ENCODE results near the gene MUC5AC. TPM values are rescaled to one million over a fixed set of nuclear protein-coding genes. Genes with fewer than 3 reads are reported as not detected.

Gene MUC5AC
- total RNA-seq, 1 donor from 2014 or later, result not detected

DNA sequence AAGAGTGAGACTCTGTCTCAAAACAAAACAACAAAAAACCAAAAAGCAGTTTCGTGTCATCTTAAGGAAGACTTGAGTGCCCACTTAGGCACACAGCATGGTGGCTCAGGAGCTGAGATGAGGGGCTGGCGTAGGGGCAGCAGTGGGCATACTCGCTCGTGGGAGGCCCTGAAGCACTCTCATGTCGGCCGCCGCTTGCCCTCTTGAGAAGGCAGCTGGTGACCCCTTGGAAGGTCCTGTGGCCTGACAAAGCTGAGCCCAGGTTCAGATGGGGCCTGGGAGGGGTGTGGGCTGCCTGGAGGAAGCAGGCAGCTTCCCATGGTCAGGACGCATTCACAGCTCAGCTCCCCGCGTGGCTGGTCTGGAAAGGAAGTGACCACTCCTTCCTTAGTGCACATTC lies 80.1 kb downstream of the MUC5AC start:
- Mint-ChIP-seq H3K27me3 (peaks cover 3% of the 10 kb centered on the region), H3K36me3 (ENCODE audit: insufficient read depth) (no peaks in the 10 kb centered on the region), H3K4me3 (ENCODE audit: low read depth) (no peak overlapping the region), H3K27ac (no peak overlapping the region), H3K9me3 (ENCODE audit: low read depth) (no peaks in the 10 kb centered on the region), H3K4me1 (ENCODE audit: low read depth) (no peaks in the 10 kb centered on the region)
- no peak for DNase-seq (ENCODE audit: low spot score, unreplicated experiment)
- no peak for TF ChIP-seq CTCF (IDR thresholded peaks at IDR 0.05; ENCODE audit: unreplicated experiment)

DNA sequence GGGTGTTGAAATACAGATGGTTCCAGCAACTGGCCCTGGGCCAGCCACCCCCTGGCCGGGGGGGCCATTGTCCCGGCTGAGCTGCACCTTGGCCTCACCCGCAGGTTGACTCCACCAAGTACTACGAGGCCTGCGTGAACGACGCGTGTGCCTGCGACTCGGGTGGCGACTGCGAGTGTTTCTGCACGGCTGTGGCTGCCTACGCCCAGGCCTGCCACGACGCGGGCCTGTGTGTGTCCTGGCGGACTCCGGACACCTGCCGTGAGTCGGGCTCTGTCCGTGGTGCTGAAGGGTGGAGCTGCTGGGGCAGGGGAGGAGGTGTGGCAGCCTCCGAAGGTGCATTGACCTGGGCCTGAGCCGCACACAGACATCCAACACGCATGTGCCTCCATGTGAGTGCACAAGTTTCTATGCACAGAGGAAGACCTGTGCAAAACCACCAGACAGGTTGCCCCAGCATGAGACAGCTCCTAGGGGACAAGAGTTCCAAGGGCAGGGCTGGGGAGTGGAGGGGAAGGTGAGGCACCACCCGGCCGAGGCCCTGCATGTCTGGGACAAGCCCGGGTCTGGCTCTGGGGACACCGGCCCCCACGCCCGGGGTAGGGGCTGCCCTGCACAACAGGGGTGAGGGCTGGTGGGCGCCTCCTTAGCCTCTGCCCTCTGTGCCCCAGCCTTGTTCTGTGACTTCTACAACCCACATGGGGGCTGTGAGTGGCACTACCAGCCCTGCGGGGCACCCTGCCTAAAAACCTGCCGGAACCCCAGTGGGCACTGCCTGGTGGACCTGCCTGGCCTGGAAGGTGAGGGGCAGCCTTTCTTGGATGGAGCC lies 81.2 kb downstream of the MUC5AC start:
- peak; percentile 86 for DNase-seq (ENCODE audit: low spot score, unreplicated experiment)
- no peak overlapping the region for H3K27ac Mint-ChIP-seq
- H3K36me3 Mint-ChIP-seq (ENCODE audit: insufficient read depth), result no peaks in the 10 kb centered on the region
- no peaks in the 10 kb centered on the region for H3K9me3 Mint-ChIP-seq (ENCODE audit: low read depth)
- H3K4me1 Mint-ChIP-seq (ENCODE audit: low read depth), result no peaks in the 10 kb centered on the region
- peaks cover 3% of the 10 kb centered on the region for H3K27me3 Mint-ChIP-seq
- no peak for TF ChIP-seq CTCF (IDR thresholded peaks at IDR 0.05; ENCODE audit: unreplicated experiment)
- no peak overlapping the region for H3K4me3 Mint-ChIP-seq (ENCODE audit: low read depth)

GRCh38 chr11:1239596-1240205 lies 81.9 kb downstream of the MUC5AC start:
- H3K27me3 Mint-ChIP-seq, result peaks cover 3% of the 10 kb centered on the region
- no peak for TF ChIP-seq CTCF (IDR thresholded peaks at IDR 0.05; ENCODE audit: unreplicated experiment)
- no peak overlapping the region for H3K4me3 Mint-ChIP-seq (ENCODE audit: low read depth)
- no peaks in the 10 kb centered on the region for H3K36me3 Mint-ChIP-seq (ENCODE audit: insufficient read depth)
- no peaks in the 10 kb centered on the region for H3K9me3 Mint-ChIP-seq (ENCODE audit: low read depth)
- H3K4me1 Mint-ChIP-seq (ENCODE audit: low read depth), result no peaks in the 10 kb centered on the region
- H3K27ac Mint-ChIP-seq, result no peak overlapping the region
- DNase-seq (ENCODE audit: low spot score, unreplicated experiment), result no peak

DNA sequence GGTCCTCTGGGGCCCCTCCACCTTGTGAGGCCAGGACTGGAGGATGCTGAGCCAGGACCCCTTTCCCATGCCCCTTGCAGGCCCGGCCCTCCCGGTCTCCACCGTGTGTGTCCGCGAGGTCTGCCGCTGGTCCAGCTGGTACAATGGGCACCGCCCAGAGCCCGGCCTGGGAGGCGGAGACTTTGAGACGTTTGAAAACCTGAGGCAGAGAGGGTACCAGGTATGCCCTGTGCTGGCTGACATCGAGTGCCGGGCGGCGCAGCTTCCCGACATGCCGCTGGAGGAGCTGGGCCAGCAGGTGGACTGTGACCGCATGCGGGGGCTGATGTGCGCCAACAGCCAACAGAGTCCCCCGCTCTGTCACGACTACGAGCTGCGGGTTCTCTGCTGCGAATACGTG lies 83.0 kb downstream of the MUC5AC start:
- Mint-ChIP-seq H3K27ac (no peak overlapping the region), H3K4me3 (ENCODE audit: low read depth) (no peak overlapping the region), H3K4me1 (ENCODE audit: low read depth) (no peaks in the 10 kb centered on the region), H3K9me3 (ENCODE audit: low read depth) (no peaks in the 10 kb centered on the region), H3K27me3 (peaks cover 3% of the 10 kb centered on the region), H3K36me3 (ENCODE audit: insufficient read depth) (no peaks in the 10 kb centered on the region)
- TF ChIP-seq CTCF (IDR thresholded peaks at IDR 0.05; ENCODE audit: unreplicated experiment), result no peak
- no peak for DNase-seq (ENCODE audit: low spot score, unreplicated experiment)

GRCh38 chr11:1241706-1242105 lies 84.0 kb downstream of the MUC5AC start:
- Mint-ChIP-seq H3K9me3 (ENCODE audit: low read depth) (no peaks in the 10 kb centered on the region), H3K27ac (no peak overlapping the region), H3K27me3 (peaks cover 3% of the 10 kb centered on the region), H3K4me1 (ENCODE audit: low read depth) (no peaks in the 10 kb centered on the region), H3K36me3 (ENCODE audit: insufficient read depth) (no peaks in the 10 kb centered on the region), H3K4me3 (ENCODE audit: low read depth) (no peak overlapping the region)
- DNase-seq (ENCODE audit: low spot score, unreplicated experiment), result no peak
- TF ChIP-seq CTCF (IDR thresholded peaks at IDR 0.05; ENCODE audit: unreplicated experiment), result no peak

Measured in progenitor cell of endocrine pancreas (in vitro differentiated cells).